Spleen (tissue), 11 donors: ENCODE data around the gene RGS6. TPM values are rescaled to one million over a fixed set of nuclear protein-coding genes. Genes with fewer than 3 reads are reported as not detected.

Source experiments
- DNase-seq: peaks from one replicate; pipeline ENCODE4 v3.0.0-alpha.2; 2020
- H3K27ac ChIP-seq, 8 donors: fragments of 200-600 bp; sonication (generic) in 7 of 8; 1 replicate in 4 of 8; 2 replicates in 4 of 8; pipeline versions ENCODE4 v1.5.0 to v1.8.0; 2016 to 2021; ENCODE audit warnings: inconsistent platforms in 4 of 8, mild to moderate bottlenecking in 4 of 8, moderate library complexity in 1 of 8
- H3K27me3 ChIP-seq, 7 donors: fragments of 200-600 bp; sonication (generic) in 6 of 7; replicated peaks in 1 of 7; 1 replicate in 4 of 7; 2 replicates in 3 of 7; pipeline versions ENCODE4 v1.5.0 to v1.8.0; 2016 to 2021; ENCODE audit warnings: inconsistent platforms in 3 of 7, mild to moderate bottlenecking in 1 of 7
- H3K36me3 ChIP-seq, 6 donors: fragments of 200-600 bp; sonication (generic) in 5 of 6; 1 replicate in 4 of 6; 2 replicates in 2 of 6; pipeline versions ENCODE4 v1.5.0 to v1.8.0; 2016 to 2021; ENCODE audit warnings: inconsistent platforms in 2 of 6
- H3K4me1 ChIP-seq, 6 donors: fragments of 200-600 bp; sonication (generic) in 5 of 6; 1 replicate in 3 of 6; 2 replicates in 3 of 6; pipeline versions ENCODE4 v1.5.0 to v1.8.0; 2016 to 2021; ENCODE audit warnings: inconsistent platforms in 3 of 6
- H3K4me3 ChIP-seq, 8 donors: fragments of 200-600 bp; sonication (generic) in 7 of 8; 1 replicate in 4 of 8; 2 replicates in 4 of 8; pipeline versions ENCODE4 v1.5.0 to v1.8.0; 2016 to 2021; ENCODE audit warnings: inconsistent platforms in 4 of 8, mild to moderate bottlenecking in 4 of 8, moderate library complexity in 2 of 8
- H3K9me3 ChIP-seq, 8 donors: fragments of 200-600 bp; sonication (generic) in 7 of 8; 1 replicate in 4 of 8; 2 replicates in 4 of 8; pipeline versions ENCODE4 v1.5.0 to v1.8.0; 2016 to 2021; ENCODE audit warnings: inconsistent platforms in 4 of 8
- CTCF ChIP-seq, 11 experiments: fragments of 200-600 bp in 7 of 11; fragments of 450-650 bp in 4 of 11; sonication (generic) in 4 of 11; IDR thresholded peaks in 8 of 11; conservative IDR thresholded peaks in 3 of 11; 1 replicate in 7 of 11; 2 replicates in 4 of 11; pipeline versions ENCODE4 v1.4.0 to v1.8.0; 2016 to 2021; ENCODE audit warnings: antibody characterized with exemption in 11 of 11, inconsistent platforms in 4 of 11, mild to moderate bottlenecking in 1 of 11
- POLR2A ChIP-seq, 3 donors: fragments of 450-650 bp; IDR thresholded peaks; one replicate each; pipeline ENCODE4 v1.5.1; 2017; ENCODE audit warnings: antibody characterized with exemption in 3 of 3, mild to moderate bottlenecking in 1 of 3
- POLR2AphosphoS5 ChIP-seq, 3 donors: sonication (generic); formaldehyde crosslinking; IDR thresholded peaks; one replicate each; pipeline ENCODE4 v1.5.1; 2017; ENCODE audit warnings: antibody characterized with exemption in 3 of 3
- WGBS, 5 donors: extraction: QIAGEN DNeasy Blood & Tissue Kit in 3 of 5; methylation state at CpG; one replicate each; pipeline versions ENCODE4 v1.1.5 to v1.1.7; 2013 to 2018; 5-methylcytosine and 5-hydroxymethylcytosine counted together
- intact Hi-C: fragments of 100-400 bp; cut with DNase I; formaldehyde crosslinking; loops from one replicate; pipeline ENCODE4 v1.15.0; 2023; ENCODE audit warnings: low total_unique reads
- polyA plus RNA-seq, 3 donors: library from polyadenylated mRNA; stranded (reverse); fragments of 200-250 nt; gene quantifications; one replicate each; pipeline ENCODE4 v1.2.1, GENCODE V29; 2013
- total RNA-seq, 7 donors: library from RNA; depleted of rRNA in 3 of 7; stranded (reverse); fragments of >200 nt in 3 of 7; fragmentation: NEBNext Ultra II Directional in 4 of 7; extraction: Animal tissue kit (Norgen Biotek cat#: 25700) in 4 of 7; gene quantifications; one replicate each; pipeline versions ENCODE4 v1.1.0 to v1.2.1, GENCODE V29; 2016 to 2021
- donor health status: healthy with polysubstance abuse.
- donor health status: DM: no; HTN: no; CAD: no; lungs with moderate emphysema.
- donor health status: DM: no; HTN: no; CAD: no.
- donor health status: Bipolar disorder and iron deficiency.
- donor health status: healthy.
- donor health status: DM: no; HTN: no; CAD: no.
- donor health status: DM: yes; HTN: yes; CAD: no.

RGS6 gene
- total and polyA plus RNA-seq, 10 donors, result 0.20 to 8.1 (median 2.3) TPM

GRCh38 chr14:72040528-72040927 lies 108.3 kb downstream of the RGS6 start:
- DNase-seq, result no peak
- no peaks in the 10 kb centered on the region for H3K4me1 ChIP-seq
- H3K27me3 ChIP-seq, result no peaks in the 10 kb centered on the region
- no peaks in the 10 kb centered on the region for H3K36me3 ChIP-seq
- TF ChIP-seq POLR2AphosphoS5 (IDR thresholded peaks at IDR 0.05), result no peak
- no peak for TF ChIP-seq POLR2A (IDR thresholded peaks at IDR 0.05)
- no peak for TF ChIP-seq CTCF (IDR thresholded peaks at IDR 0.05 in 8 of 11, conservative IDR thresholded peaks at IDR 0.05 in 3 of 11)
- H3K9me3 ChIP-seq, result peaks cover 0 to 24% (median 17%) of the 10 kb centered on the region in 8 donors
- no peak overlapping the region for H3K4me3 ChIP-seq
- intact Hi-C loops, result no loop called here
- no peak overlapping the region for H3K27ac ChIP-seq

- TF ChIP-seq CTCF (IDR thresholded peaks at IDR 0.05 in 8 of 11, conservative IDR thresholded peaks at IDR 0.05 in 3 of 11) (no peak), POLR2AphosphoS5 (IDR thresholded peaks at IDR 0.05) (no peak), POLR2A (IDR thresholded peaks at IDR 0.05) (no peak)
- Histone ChIP-seq H3K27ac (no peak overlapping the region), H3K9me3 (peaks cover 0 to 16% (median 14%) of the 10 kb centered on the region in 8 donors), H3K4me1 (no peaks in the 10 kb centered on the region), H3K27me3 (peaks cover 0 to 8% (median 0%) of the 10 kb centered on the region in 7 donors), H3K4me3 (no peak overlapping the region), H3K36me3 (no peaks in the 10 kb centered on the region)
- intact Hi-C loops, result no loop called here
- DNase-seq, result no peak
- 81 to 99% (median 89%) methylated on average over 2 of the region's 2 CpGs for WGBS, 5 donors
Observed at GRCh38 chr14:72045271-72045670, 113.0 kb downstream of the RGS6 start.

- H3K4me1 ChIP-seq, result no peaks in the 10 kb centered on the region
- H3K36me3 ChIP-seq, result no peaks in the 10 kb centered on the region
- peaks cover 0 to 8% (median 0%) of the 10 kb centered on the region in 7 donors for H3K27me3 ChIP-seq
- no peak overlapping the region for H3K4me3 ChIP-seq
- intact Hi-C loops, result no loop called here
- no peak for DNase-seq
- H3K9me3 ChIP-seq, result peaks cover 0 to 10% (median 7%) of the 10 kb centered on the region in 8 donors
- H3K27ac ChIP-seq, result no peak overlapping the region
- WGBS, 5 donors, result 81 to 88% (median 83%) methylated on average over 7 of the region's 7 CpGs
- TF ChIP-seq POLR2A (IDR thresholded peaks at IDR 0.05), result no peak
Observed at GRCh38 chr14:72045885-72046284, 113.7 kb downstream of the RGS6 start.

- Histone ChIP-seq H3K36me3 (no peaks in the 10 kb centered on the region), H3K27ac (no peak overlapping the region), H3K27me3 (peaks cover 0 to 28% (median 0%) of the 10 kb centered on the region in 7 donors), H3K9me3 (no peaks in the 10 kb centered on the region), H3K4me1 (no peaks in the 10 kb centered on the region), H3K4me3 (no peak overlapping the region)
- DNase-seq, result no peak
- no peak for TF ChIP-seq CTCF (IDR thresholded peaks at IDR 0.05 in 8 of 11, conservative IDR thresholded peaks at IDR 0.05 in 3 of 11)
- TF ChIP-seq POLR2AphosphoS5 (IDR thresholded peaks at IDR 0.05), result no peak
- TF ChIP-seq POLR2A (IDR thresholded peaks at IDR 0.05), result no peak
- intact Hi-C loops, result no loop called here
- WGBS, 5 donors, result 50 to 80% (median 56%) methylated on average over 1 of the region's 1 CpG
Observed at GRCh38 chr14:72049462-72049861, 117.2 kb downstream of the RGS6 start.

- Histone ChIP-seq H3K36me3 (no peaks in the 10 kb centered on the region), H3K4me3 (no peak overlapping the region), H3K27ac (no peak overlapping the region), H3K27me3 (peaks cover 0 to 28% (median 0%) of the 10 kb centered on the region in 7 donors), H3K4me1 (no peaks in the 10 kb centered on the region), H3K9me3 (no peaks in the 10 kb centered on the region)
- WGBS, 5 donors, result 82 to 95% (median 85%) methylated on average over 2 of the region's 2 CpGs
- DNase-seq, result no peak
- TF ChIP-seq POLR2A (IDR thresholded peaks at IDR 0.05) (no peak), CTCF (IDR thresholded peaks at IDR 0.05 in 8 of 11, conservative IDR thresholded peaks at IDR 0.05 in 3 of 11) (no peak), POLR2AphosphoS5 (IDR thresholded peaks at IDR 0.05) (no peak)
- intact Hi-C loops, result no loop called here
Observed at GRCh38 chr14:72052356-72052755, 120.1 kb downstream of the RGS6 start.
